NB4 (cell line): ENCODE data around the gene FLOT1.

Experiments used
- CTCF ChIP-seq: IDR thresholded peaks from one replicate; pipeline ENCODE4 v1.5.1; 2012; ENCODE audit warnings: low read depth, low read length
- POLR2A ChIP-seq: IDR thresholded peaks from 2 replicates; pipeline ENCODE4 v1.6.1; 2011; ENCODE audit warnings: mild to moderate bottlenecking; ENCODE audit not compliant: insufficient read length; ENCODE audit errors: extremely low read depth

- TF ChIP-seq CTCF (no peak), POLR2A (no peak)
These were observed 27.5 kb upstream of the FLOT1 start for GRCh38 chr6:30769853-30770524.
